Nucleus accumbens (tissue), 56 donors: Measurements from ENCODE around the gene TOP3B.
A peak's percentile ranks its signal among the peaks of the same experiment; 100 is the strongest.

Experiments used
- DNase-seq, 56 donors: peaks; one replicate each; lab custom pipeline; 2025; lab: John Stamatoyannopoulos, UW

Gene TOP3B

DNA sequence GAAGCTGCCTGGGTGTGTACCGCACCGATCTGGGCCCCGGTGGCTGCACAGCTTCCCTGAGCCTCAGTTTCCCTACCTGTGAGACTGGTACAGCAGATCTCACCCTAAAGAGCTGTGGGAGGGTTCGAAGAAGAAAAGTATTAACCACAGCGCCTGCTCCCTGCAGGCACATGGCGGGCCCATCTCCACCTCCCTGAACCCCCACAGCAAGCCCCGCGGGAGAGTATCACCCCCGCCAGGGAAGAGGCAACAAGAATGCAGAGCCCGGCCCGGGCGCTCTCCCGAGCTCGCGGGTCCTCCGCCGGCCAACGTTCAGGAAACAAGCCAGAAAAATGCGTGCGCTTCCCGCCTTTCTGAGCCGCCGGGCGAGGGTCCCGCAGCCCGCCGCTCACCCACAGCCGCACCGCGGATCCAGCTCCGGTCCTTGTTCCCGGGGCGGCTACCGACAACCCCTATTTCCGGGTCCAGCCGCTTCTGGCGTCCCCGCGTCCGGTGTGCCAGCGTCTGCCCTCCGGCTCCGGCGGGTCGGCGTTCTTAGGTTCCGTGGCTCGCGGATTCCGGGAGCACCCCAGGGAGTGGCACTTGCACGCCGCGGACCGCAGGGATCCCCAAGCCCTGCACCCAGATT, at the start of gene TOP3B:
Gene TOP3B (minus strand): TSS at position 450 of the 628 bp plus-strand sequence. CDS start 7,078 bp downstream, outside the sequence.
- peak in 55 of 56 donors; percentile 22 to 87 (median 70) for DNase-seq

DNA sequence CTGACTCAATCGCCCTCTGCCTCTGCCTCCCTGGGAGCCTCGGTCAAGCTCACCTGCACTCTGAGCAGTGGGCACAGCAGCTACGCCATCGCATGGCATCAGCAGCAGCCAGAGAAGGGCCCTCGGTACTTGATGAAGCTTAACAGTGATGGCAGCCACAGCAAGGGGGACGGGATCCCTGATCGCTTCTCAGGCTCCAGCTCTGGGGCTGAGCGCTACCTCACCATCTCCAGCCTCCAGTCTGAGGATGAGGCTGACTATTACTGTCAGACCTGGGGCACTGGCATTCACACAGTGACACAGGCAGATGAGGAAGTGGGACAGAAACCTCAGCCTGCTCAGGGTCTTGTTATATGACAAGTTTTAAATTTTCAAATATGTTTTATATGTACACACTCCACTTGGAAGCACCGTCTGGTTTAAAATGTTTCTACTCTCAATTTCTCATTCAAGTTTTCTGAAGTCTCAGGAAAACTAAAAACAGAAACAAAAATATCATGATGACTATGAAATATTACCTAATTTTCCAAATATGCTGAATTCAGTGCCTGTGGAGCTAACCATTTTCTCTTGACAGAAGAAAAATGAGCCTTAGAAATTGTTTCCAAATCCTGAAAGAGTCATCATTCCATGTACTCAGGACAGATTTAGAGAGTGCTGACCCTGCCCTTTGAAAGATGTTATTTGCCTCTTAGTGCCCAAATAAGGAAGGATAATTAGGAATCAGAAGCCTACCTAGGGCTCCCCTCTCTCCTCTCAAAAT, 48.8 kb upstream of the TOP3B start:
- no peak for DNase-seq

DNA sequence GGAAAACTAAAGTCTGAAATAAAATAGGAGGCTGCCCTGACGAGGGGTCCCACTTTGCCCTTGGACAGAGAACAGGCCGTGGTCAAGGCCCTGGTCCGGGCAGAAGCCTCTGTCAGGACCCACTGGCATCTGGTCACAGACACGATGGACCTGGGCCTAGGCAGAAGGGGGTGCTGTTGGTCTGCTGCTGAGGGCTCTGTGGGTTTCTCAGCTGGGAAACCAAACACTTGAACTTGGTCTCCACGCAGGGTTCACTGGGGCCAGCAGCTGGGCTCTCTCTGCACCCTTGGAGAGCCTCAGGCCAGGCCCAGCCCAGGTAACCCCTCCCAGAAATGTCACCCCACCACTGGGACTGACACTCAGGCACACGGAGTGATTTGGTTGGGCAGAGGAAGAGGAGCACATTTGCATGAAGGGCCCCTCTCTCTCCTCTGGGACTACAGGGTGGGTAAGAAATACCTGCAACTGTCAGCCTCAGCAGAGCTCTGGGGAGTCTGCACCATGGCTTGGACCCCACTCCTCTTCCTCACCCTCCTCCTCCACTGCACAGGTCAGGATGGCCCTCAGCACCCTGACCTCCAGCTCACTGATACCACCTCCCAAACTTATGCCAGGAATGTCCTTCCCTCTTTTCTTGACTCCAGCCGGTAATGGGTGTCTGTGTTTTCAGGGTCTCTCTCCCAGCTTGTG, 48.1 kb upstream of the TOP3B start:
- DNase-seq: peak in 1 of 56 donors; percentile 1

DNA sequence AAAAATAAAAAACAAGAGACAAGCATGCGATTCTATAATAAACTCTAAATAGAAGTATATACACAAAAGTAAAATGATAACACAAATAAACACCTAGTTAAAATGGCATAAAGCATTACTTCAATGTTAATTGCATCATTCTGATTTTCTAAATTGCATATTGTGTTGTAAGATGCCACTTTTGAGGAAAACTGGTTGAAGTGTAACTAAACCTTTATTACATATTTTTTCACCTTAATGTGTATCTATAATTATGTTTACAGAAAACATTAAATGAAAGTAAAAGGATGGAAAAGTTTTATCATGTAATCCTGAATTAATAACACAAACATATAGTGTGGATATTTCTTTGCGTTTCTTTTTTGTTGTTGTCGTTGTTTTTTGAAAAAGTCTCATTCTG, 45.4 kb upstream of the TOP3B start:
- no peak for DNase-seq

DNA sequence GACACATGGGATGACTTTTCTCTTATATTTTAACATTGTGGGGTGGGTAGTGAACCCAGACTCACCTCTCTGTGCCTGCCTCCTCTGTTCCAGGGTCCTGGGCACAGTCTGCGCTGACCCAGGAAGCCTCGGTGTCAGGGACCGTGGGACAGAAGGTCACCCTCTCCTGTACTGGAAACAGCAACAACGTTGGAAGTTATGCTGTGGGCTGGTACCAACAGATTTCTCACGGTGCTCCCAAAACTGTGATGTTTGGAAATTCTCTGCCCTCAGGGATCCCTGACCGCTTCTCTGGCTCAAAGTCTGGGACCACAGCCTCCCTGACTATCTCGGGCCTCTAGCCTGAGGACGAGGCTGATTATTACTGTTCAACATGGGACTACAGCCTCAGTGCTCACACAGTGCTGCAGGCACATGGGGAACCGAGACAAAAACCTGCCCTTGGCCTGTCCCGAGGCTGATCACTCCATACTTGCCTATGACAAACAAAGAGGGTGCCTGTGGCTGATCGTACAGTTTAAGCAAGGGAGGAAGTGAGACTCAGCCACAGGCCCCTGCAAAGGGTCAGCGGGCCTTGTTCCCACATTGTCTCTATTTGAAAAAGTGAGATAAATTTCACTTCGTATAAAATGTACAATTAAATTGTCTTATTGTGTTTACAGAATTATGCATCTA, 43.7 kb upstream of the TOP3B start:
- DNase-seq: no peak

DNA sequence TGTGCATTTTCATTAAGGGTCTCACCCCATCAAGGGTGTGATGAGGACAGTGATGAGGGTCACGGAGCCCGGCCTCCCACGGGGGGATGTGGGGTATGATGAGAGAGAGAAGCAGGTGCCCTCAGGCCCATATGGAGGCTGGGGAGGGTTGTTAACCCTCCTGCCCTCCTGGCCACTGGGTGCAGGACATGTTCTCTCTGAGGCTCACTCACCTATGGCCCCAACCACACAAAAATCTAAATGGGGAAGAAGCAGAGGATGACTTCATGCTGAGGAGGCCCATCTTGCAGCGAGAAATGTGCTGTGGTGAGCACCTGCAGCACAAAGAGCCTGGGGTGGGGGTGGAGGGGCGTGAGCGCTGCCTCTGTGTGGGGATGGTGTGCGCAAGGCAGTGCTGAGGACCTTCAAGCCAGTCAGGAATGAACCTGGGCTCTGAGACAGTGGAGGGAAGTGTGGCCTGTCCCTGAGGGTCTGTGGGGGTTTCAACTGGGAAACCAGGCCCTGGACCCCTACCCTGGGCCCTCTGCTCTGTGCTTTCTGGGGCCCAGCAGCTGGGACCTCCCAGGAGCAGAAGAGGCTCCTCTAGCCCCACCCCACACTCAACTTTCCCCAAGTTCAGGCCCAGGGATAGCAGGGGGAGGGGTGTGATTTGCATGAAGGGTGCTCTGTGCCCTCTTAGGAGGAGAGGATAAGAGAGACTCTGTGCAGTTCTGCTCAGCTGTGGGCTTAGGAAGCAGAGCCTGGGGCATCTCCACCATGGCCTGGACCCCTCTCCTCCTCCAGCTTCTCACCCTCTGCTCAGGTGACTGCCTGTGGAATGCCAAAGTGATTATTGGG, 43.0 kb upstream of the TOP3B start:
- DNase-seq: no peak

DNA sequence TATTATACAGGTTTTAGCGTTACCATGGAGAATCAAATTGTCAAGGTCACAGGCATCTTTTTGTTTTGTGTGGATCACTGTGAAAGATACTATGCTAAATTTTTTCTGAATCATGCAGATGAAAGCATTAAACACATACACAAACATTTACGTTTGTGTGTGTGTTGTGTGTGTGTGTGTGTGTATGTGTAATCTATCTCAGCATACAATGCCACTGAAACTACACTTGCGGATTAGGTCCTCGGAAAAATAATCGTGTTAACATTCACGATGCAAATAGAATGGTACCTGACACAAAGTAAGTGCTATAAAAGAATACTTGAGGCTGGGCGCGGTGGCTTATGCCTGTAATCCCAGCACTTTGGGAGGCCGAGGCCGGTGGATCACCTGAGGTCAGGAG, 41.9 kb upstream of the TOP3B start:
- DNase-seq: no peak

DNA sequence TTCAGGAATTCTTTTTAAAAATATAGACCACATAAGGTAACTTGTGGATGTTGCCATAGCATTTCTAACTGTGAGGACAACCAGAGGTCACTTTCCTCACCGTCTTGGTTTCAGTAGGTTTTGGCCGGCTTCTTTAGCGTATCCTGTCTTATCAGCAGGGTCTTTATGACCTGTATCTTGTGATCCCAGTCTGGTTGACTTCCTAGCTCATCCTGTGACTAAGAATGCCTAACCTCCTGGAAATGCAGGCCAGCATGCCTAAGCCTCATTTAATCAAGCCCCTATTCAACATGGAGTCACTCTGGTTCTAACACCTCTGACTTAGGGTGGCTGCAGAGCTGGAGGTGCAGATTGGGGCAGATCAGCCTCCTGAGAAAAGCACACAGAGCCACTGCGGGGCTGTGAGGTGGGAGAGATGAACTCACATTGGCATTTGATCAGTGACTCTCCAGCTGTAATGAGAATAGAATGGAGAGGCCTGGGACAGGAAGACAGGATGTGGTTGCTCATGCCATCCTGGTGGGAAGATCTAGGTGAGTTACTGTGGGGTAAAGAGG, 41.1 kb upstream of the TOP3B start:
- DNase-seq: no peak

DNA sequence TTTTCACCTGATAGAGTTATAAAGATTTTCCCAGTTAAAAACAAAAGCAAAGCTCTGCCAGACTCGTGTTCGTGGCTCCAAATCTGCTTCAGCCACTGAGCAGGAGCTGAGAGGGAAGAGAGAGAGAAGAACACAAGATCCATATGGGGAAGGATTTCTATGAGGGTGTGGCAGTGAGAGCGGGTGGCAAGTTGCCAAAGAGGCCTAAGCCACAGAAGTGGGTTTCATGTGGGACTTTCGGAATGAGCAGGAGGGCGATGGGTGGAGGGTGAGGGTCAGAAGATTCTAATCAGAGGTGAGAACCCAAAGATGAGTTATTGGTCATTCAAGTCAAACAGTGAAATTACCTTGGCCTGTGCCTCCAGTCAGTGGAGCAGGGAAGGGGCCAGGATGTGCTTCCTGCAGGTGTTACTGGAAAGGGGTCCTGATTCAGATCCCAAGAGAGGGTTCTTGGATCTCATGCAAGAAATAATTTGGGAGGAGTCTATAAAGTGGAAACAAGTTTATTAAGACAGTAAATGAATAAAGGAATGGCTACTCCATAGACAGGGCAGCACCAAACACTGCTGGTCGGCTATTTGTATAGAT, 40.5 kb upstream of the TOP3B start:
- no peak for DNase-seq

DNA sequence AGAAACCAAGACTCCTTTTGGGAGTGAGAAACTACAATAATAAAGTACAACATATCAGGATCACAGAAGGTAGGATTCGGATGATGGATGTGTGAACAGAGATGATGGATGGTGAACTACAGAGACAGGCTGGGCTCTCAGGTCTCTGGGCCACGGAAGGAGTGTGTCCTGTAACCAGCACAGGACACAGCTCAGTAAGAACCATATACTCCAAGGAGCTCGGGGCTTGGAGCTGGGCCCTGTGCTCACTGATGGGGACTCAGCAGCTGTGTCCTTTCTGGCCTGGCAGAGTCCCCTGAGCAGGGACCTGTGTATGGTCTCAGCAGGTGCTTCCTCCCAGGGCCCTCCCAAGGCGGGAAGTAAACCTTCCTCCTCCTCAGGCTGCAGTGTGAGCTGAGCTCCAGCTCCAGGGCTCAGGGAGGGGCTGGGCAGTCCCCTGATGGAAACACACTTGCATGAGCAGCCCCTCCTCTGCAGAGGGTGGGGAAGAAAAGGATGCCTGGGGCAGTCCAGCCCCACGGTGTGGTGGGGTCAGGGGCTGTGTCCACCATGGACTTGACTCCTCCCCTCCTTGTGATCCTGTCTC, 39.8 kb upstream of the TOP3B start:
- DNase-seq: no peak

- DNase-seq: no peak
Measured at GRCh38 chr22:22021162-22021750, 38.7 kb upstream of the TOP3B start.

DNA sequence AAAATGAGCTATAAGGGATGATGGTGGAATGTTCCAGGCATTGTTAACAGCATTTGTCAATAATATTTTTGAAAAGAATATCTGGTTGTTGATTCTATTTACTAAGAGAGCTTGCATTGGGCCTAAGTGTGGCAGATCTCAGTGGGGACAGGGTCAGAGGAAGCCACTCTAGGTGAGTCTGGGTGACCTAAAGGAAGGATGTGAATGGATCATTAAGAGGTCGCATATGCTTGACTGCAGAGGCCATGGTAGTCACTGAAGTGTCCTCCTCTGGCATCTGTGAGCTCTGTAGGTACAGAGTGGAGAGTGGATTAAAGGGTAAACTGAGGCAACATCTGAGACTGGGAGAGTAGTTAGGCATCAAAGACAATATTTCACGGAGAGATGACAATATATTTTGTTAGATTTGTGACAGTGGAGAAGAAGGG, 37.9 kb upstream of the TOP3B start:
- no peak for DNase-seq

GRCh38 chr22:22019659-22020424, 37.3 kb upstream of the TOP3B start:
- DNase-seq: no peak

- DNase-seq: no peak
Measured at GRCh38 chr22:22018825-22019658, 36.5 kb upstream of the TOP3B start.

DNA sequence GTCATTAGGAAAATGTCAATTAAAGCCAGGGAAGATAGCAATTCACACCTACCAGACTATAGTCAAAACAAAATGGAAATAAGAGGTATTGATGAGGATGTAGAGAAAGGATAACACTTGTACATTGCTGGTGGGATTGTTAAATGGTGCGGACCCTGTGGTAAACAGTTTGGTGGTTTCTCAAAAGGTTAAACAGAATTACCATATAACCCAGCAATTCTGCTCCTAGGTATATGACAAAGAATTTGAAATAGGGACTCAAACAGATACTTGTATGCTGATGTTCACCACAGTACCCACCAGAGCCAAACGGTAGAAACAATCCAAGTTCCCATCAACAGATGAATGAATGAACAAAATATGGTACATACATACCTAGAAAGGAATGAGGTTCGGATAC, 33.0 kb upstream of the TOP3B start:
- no peak for DNase-seq

GRCh38 chr22:22014285-22014659, 31.7 kb upstream of the TOP3B start:
- no peak for DNase-seq
